SH-SY5Y (cell line): ENCODE measurements around the gene SPAG17.

Source experiments
- GATA2 ChIP-seq: IDR thresholded peaks from 2 replicates; pipeline ENCODE4 v1.6.1; 2011; ENCODE audit warnings: mild to moderate bottlenecking, low read depth, low read length
- GATA3 ChIP-seq: IDR thresholded peaks from 2 replicates; pipeline ENCODE4 v1.6.1; 2011; ENCODE audit warnings: low read depth, mild to moderate bottlenecking, low read length, moderate library complexity

DNA sequence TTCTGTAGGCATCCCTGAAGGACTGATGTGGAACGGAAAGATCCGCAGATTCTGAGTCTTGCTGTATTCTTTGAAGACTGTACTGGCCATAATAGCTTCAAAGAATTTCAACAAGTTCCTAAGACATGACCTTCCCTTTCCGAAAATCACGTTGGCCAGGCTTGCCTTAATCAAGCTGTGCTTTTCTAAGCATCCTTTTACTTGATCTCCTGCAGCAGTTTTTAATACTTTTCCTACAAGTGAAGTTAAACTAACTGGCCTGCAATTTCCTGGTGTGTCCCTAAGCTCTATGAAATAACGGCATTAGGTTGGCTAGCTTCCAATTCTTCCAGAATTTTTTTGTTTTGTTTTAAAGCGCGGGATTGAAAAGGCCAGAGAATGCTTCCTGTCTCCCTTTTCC, 40.3 kb downstream of the SPAG17 start:
- TF ChIP-seq GATA3 (no peak), GATA2 (no peak)
